Effector memory CD4-positive, alpha-beta T cell (primary cell): ENCODE measurements around the gene SMPD2.

Experiments
- DNase-seq, 3 donors: peaks; one replicate each; pipeline ENCODE4 v3.0.0-alpha.2; 2020
- H3K27ac ChIP-seq: 2 replicates; pipeline ENCODE4 v1.7.0; 2013; ENCODE audit warnings: mild to moderate bottlenecking, low read length, moderate library complexity; ENCODE audit not compliant: insufficient read depth, poor library complexity, severe bottlenecking
- H3K27me3 ChIP-seq: replicated peaks from 2 replicates; pipeline ENCODE4 v1.7.0; 2013; ENCODE audit warnings: mild to moderate bottlenecking, low read length; ENCODE audit not compliant: insufficient read depth, control insufficient read depth, poor library complexity, severe bottlenecking
- H3K36me3 ChIP-seq: 2 replicates; pipeline ENCODE4 v1.7.0; 2013; ENCODE audit warnings: mild to moderate bottlenecking, low read length, moderate library complexity; ENCODE audit not compliant: control insufficient read depth, insufficient read depth
- H3K4me1 ChIP-seq: 2 replicates; pipeline ENCODE4 v1.7.0; 2013; ENCODE audit warnings: low read length, mild to moderate bottlenecking; ENCODE audit not compliant: control insufficient read depth, insufficient read depth, poor library complexity, severe bottlenecking
- H3K4me3 ChIP-seq: 2 replicates; pipeline ENCODE4 v1.7.0; 2013; ENCODE audit warnings: low read length, low read depth, mild to moderate bottlenecking; ENCODE audit not compliant: insufficient read depth, poor library complexity, severe bottlenecking
- H3K9me3 ChIP-seq: 2 replicates; pipeline ENCODE4 v1.7.0; 2013; ENCODE audit warnings: mild to moderate bottlenecking, low read length, moderate library complexity; ENCODE audit not compliant: control insufficient read depth
- total RNA-seq, 3 donors: gene quantifications; one replicate each; lab custom pipeline; 2026; lab: John Stamatoyannopoulos, UW

SMPD2 gene
- 25.2 to 35.9 (median 26.6) reads per million in 3 donors for total RNA-seq

- DNase-seq, result peak; percentile 70 to 73 (median 71)
- peaks cover 14% of the 10 kb centered on the region for H3K4me1 ChIP-seq
- peak within 1 kb of the TSS; percentile 73 for H3K4me3 ChIP-seq
- H3K36me3 ChIP-seq, result peaks cover 16% of the 10 kb centered on the region
- H3K9me3 ChIP-seq, result no peaks in the 10 kb centered on the region
- H3K27ac ChIP-seq, result peak within 1 kb of the TSS; percentile 94
- H3K27me3 ChIP-seq, result no peaks in the 10 kb centered on the region
Observed at GRCh38 chr6:109440331-109441068, at the start of gene SMPD2, which contains the start of gene PPIL6. Gene SMPD2 (plus strand): TSS chr6:109440724. CDS start chr6:109441122, 398 bp downstream. Gene PPIL6 (minus strand): TSS chr6:109440628. CDS start chr6:109440590, 38 bp downstream.

GRCh38 chr6:109393157-109393885, 47.2 kb upstream of the SMPD2 start:
- Histone ChIP-seq H3K9me3 (no peaks in the 10 kb centered on the region), H3K36me3 (no peaks in the 10 kb centered on the region), H3K4me3 (no peak overlapping the region), H3K27ac (no peak overlapping the region), H3K27me3 (no peaks in the 10 kb centered on the region), H3K4me1 (no peaks in the 10 kb centered on the region)
- DNase-seq, result no peak

GRCh38 chr6:109393886-109394281, 46.6 kb upstream of the SMPD2 start:
- Histone ChIP-seq H3K27me3 (no peaks in the 10 kb centered on the region), H3K4me1 (no peaks in the 10 kb centered on the region), H3K36me3 (no peaks in the 10 kb centered on the region), H3K27ac (no peak overlapping the region), H3K4me3 (no peak overlapping the region), H3K9me3 (no peaks in the 10 kb centered on the region)
- no peak for DNase-seq

GRCh38 chr6:109396046-109396718, 44.3 kb upstream of the SMPD2 start:
- DNase-seq, result no peak
- Histone ChIP-seq H3K4me1 (no peaks in the 10 kb centered on the region), H3K27ac (no peak overlapping the region), H3K4me3 (no peak overlapping the region), H3K36me3 (no peaks in the 10 kb centered on the region), H3K9me3 (no peaks in the 10 kb centered on the region), H3K27me3 (no peaks in the 10 kb centered on the region)

- Histone ChIP-seq H3K9me3 (no peaks in the 10 kb centered on the region), H3K27me3 (no peaks in the 10 kb centered on the region), H3K4me1 (no peaks in the 10 kb centered on the region), H3K36me3 (no peaks in the 10 kb centered on the region), H3K27ac (no peak overlapping the region), H3K4me3 (no peak overlapping the region)
- no peak for DNase-seq
Observed at GRCh38 chr6:109397020-109397419, 43.5 kb upstream of the SMPD2 start.

GRCh38 chr6:109406196-109406595, 34.3 kb upstream of the SMPD2 start:
- H3K4me1 ChIP-seq, result no peaks in the 10 kb centered on the region
- no peaks in the 10 kb centered on the region for H3K36me3 ChIP-seq
- H3K9me3 ChIP-seq, result no peaks in the 10 kb centered on the region
- H3K27me3 ChIP-seq, result no peaks in the 10 kb centered on the region
- H3K27ac ChIP-seq, result no peak overlapping the region
- no peak overlapping the region for H3K4me3 ChIP-seq
- DNase-seq, result no peak

GRCh38 chr6:109411034-109411433, 29.5 kb upstream of the SMPD2 start:
- H3K27ac ChIP-seq, result no peak overlapping the region
- DNase-seq, result no peak
- H3K4me1 ChIP-seq, result no peaks in the 10 kb centered on the region

GRCh38 chr6:109417646-109418045, 22.9 kb upstream of the SMPD2 start:
- no peak overlapping the region for H3K4me3 ChIP-seq
- H3K4me1 ChIP-seq, result no peaks in the 10 kb centered on the region
- no peaks in the 10 kb centered on the region for H3K9me3 ChIP-seq
- DNase-seq, result no peak
- no peaks in the 10 kb centered on the region for H3K27me3 ChIP-seq
- H3K27ac ChIP-seq, result no peak overlapping the region
- H3K36me3 ChIP-seq, result no peaks in the 10 kb centered on the region

More at GRCh38 chr6:109411034-109411433, 29.5 kb upstream of the SMPD2 start:
- no peaks in the 10 kb centered on the region for H3K36me3 ChIP-seq
- no peak overlapping the region for H3K4me3 ChIP-seq
- no peaks in the 10 kb centered on the region for H3K27me3 ChIP-seq
- H3K9me3 ChIP-seq, result no peaks in the 10 kb centered on the region

GRCh38 chr6:109420751-109421150, 19.8 kb upstream of the SMPD2 start:
- no peaks in the 10 kb centered on the region for H3K27me3 ChIP-seq
- H3K36me3 ChIP-seq, result no peaks in the 10 kb centered on the region
- no peak overlapping the region for H3K27ac ChIP-seq
- H3K9me3 ChIP-seq, result no peaks in the 10 kb centered on the region
- H3K4me1 ChIP-seq, result no peaks in the 10 kb centered on the region
- no peak overlapping the region for H3K4me3 ChIP-seq
- no peak for DNase-seq
